ENCODE measurements around the gene CAMTA2.
"Not testable (repeated sequence)": the region's sequence is repeated elsewhere in the genome, so short reads cannot be mapped to it uniquely, and the experiment has no call there.

Gene CAMTA2

DNA sequence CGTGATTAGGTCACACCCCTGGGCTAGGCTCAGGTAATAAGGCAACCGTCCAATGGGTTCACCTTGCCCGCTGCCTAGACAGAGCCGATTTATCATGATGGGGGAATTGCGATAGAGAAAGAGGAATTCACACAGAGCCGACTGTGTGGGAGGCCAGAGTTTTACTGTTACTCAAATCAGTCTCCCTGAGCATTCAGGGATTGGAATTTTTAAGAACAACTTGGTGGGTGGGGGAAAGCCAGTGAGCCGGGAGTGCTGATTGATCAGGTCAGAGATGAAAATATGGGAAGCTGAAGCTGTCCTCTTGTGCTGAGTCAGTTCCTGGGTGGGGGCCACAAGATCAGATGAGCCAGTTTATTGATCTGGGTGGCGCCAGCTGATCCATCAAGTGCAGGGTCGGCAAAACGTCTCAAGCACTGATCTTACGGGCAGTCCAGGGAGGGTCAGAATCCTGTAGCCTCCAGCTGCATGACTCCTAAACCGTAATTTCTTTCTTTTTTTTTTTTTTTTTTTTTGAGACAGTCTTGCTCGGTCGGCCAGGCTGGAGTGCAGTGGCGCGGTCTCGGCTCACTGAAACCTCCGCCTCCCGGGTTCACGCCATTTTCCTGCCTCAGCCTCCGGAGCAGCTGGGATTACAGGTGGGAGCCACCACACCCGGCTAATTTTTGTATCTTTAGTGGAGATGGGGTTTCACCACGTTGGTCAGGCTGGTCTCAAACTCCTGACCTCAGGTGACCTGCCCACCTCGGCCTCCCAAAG is 60.7 kb downstream of the CAMTA2 start:
- 91% methylated on average over 20 to 23 of the region's 24 CpGs for WGBS, 2 experiments (ENCODE audit: insufficient coverage in 2 of 2)
- H3K9me3 ChIP-seq (ENCODE audit: control insufficient read depth, low read length); H3K36me3 ChIP-seq (ENCODE audit: control insufficient read depth, insufficient read depth, low read length); H3K4me3 ChIP-seq (ENCODE audit: extremely low read depth, insufficient read depth, low read length, poor library complexity, severe bottlenecking); H3K27ac ChIP-seq (ENCODE audit: low read depth, low read length, severe bottlenecking); H3K4me1 ChIP-seq (ENCODE audit: control insufficient read depth, insufficient read depth, low read length, poor library complexity, severe bottlenecking): not testable (repeated sequence)

DNA sequence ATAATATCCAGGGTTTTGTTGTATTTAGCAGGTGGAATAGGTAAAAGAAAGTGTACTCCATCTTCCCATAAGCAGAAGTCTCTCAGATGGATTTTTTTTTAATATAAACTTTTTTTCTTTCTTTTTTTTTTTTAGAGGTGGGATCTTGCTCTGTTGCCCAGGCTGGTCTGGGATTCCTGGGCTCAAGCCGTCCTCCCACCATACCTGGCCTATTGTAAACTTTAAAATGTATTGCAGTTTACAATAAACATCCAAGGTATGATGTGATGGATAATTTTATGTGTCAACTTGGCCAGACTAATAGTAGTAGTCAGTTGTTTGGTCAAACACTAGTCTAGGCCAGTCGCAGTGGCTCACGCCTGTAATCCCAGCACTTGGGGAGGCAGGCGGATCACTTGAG is 66.2 kb downstream of the CAMTA2 start:
- Histone ChIP-seq H3K4me1 (ENCODE audit: control insufficient read depth, insufficient read depth, low read length, poor library complexity, severe bottlenecking) (no peaks in the 10 kb centered on the region), H3K27ac (ENCODE audit: low read depth, low read length, severe bottlenecking) (no peak overlapping the region), H3K4me3 (ENCODE audit: extremely low read depth, insufficient read depth, low read length, poor library complexity, severe bottlenecking) (no peak overlapping the region), H3K36me3 (ENCODE audit: control insufficient read depth, insufficient read depth, low read length) (no peaks in the 10 kb centered on the region), H3K9me3 (ENCODE audit: control insufficient read depth, low read length) (no peaks in the 10 kb centered on the region)
- WGBS, 2 experiments (ENCODE audit: insufficient coverage in 2 of 2): 79% methylated on average over 3 of the region's 4 CpGs; no CpG with 5 or more reads in 1 of the 2 experiments

DNA sequence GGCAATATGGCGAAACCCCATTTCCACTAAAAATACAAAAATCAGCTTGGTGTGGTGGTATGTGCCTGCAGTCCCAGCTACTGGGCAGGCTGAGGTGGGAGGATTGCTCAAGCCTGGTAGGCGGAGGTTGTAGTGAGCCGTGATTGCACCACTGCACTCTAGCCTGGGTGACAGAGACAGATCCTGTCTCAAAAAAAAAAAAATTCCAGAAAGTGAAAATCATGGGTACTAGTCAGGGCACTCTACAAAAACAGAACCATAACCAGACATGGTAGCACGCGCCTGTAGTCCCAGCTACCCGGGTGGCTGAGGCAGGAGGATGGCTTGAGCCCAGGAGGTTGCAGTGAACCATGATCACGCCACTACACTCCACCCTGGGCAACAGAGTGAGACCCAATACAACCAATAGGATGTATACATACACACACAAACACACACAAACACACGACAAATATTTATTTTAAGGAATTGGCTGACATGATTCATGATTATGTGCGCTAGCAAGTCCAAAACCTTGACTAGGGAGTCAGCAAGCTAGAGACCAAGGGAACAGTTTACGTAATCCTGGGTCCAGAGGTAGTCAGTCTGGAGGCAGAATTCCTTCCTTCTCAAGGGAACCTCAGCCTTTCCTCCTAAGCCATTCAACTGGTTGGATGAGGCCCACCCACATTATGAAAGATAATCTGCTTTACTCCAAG is 67.0 kb downstream of the CAMTA2 start:
- Histone ChIP-seq H3K27ac (ENCODE audit: low read depth, low read length, severe bottlenecking) (no peak overlapping the region), H3K36me3 (ENCODE audit: control insufficient read depth, insufficient read depth, low read length) (no peaks in the 10 kb centered on the region), H3K4me1 (ENCODE audit: control insufficient read depth, insufficient read depth, low read length, poor library complexity, severe bottlenecking) (no peaks in the 10 kb centered on the region), H3K9me3 (ENCODE audit: control insufficient read depth, low read length) (no peaks in the 10 kb centered on the region), H3K4me3 (ENCODE audit: extremely low read depth, insufficient read depth, low read length, poor library complexity, severe bottlenecking) (no peak overlapping the region)
- WGBS, 2 experiments (ENCODE audit: insufficient coverage in 2 of 2): 99 to 100% methylated on average over 6 to 9 of the region's 10 CpGs

DNA sequence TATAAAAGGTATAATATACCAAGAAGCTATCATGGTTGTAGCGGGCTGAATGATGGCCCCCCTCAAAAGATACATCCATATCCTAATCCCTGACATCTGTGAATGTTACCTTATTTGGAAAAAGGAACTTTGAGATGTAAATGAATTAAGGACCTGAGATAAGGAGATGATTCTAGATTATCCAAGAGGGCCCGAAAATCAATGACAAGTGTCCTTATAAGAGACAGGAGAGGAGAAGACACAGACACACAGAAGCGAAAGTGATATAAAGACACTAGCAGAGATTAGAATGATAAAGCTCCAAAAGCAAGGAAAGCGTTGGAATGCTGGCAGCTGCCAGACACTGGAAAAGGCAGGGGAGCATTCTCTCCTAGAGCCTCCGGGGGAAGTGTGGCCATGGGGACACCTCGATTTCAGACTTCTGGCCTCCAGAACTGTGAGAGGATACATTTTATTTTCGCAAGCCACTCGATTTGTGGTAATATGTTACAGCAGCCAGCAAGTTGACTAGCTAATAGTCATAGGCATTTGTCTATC is 67.9 kb downstream of the CAMTA2 start:
- no peak overlapping the region for H3K27ac ChIP-seq (ENCODE audit: low read depth, low read length, severe bottlenecking)
- WGBS, 2 experiments (ENCODE audit: insufficient coverage in 2 of 2): 60 to 64% methylated on average over 4 to 5 of the region's 8 CpGs
- no peaks in the 10 kb centered on the region for H3K36me3 ChIP-seq (ENCODE audit: control insufficient read depth, insufficient read depth, low read length)
- H3K4me3 ChIP-seq (ENCODE audit: extremely low read depth, insufficient read depth, low read length, poor library complexity, severe bottlenecking): no peak overlapping the region
- no peaks in the 10 kb centered on the region for H3K4me1 ChIP-seq (ENCODE audit: control insufficient read depth, insufficient read depth, low read length, poor library complexity, severe bottlenecking)
- H3K9me3 ChIP-seq (ENCODE audit: control insufficient read depth, low read length): no peaks in the 10 kb centered on the region

Data from mesodermal cell (in vitro differentiated cells).